ENCODE results near the gene PGLYRP3. TPM values are rescaled to one million over a fixed set of nuclear protein-coding genes. Genes with fewer than 3 reads are reported as not detected.

Gene PGLYRP3
- total and polyA plus RNA-seq, 9 of the 15 experiments (the other 6 are each of a cell fraction or from before 2014, with no cell fraction given) = not detected

- ATAC-seq (no peak), FAIRE-seq (no peak), DNase-seq (ENCODE audit: extremely low read depth in 1 of 4, low spot score in 3 of 4) (no peak)
- TF ChIP-seq ETS2 (tag; IDR thresholded peaks at IDR 0.05; ENCODE audit: borderline replicate concordance, poor library complexity, severe bottlenecking) = no peak
- no peak for TF ChIP-seq CHD4 (IDR thresholded peaks at IDR 0.05; ENCODE audit: insufficient read depth, insufficient replicate concordance, low read depth, low read length, poor library complexity, severe bottlenecking)
- no peak for TF ChIP-seq CBFA2T3 (IDR thresholded peaks at IDR 0.05)
- TF ChIP-seq ERF (CRISPR knock-in tag; IDR thresholded peaks at IDR 0.05) = no peak
- TF ChIP-seq SMC3 (conservative IDR thresholded peaks at IDR 0.05; ENCODE audit: insufficient read depth, low read depth, low read length) = no peak
- TF ChIP-seq RCOR1 (IDR thresholded peaks at IDR 0.05; ENCODE audit: borderline replicate concordance in 1 of 2, low read depth in 2 of 2, low read length in 2 of 2) = no peak
- no peak for TF ChIP-seq SNAPC5 (CRISPR knock-in tag; IDR thresholded peaks at IDR 0.05)
- TF ChIP-seq NFYB (IDR thresholded peaks at IDR 0.05; ENCODE audit: extremely low read depth, insufficient read length) = no peak
- TF ChIP-seq USF2 (CRISPR knock-in tag; IDR thresholded peaks at IDR 0.05) = no peak
- no peak for TF ChIP-seq CCAR2 (IDR thresholded peaks at IDR 0.05; ENCODE audit: low read depth, low read length)
- WGBS (ENCODE audit: insufficient coverage, low coverage, missing lambda C conversion rate) = 8% methylated on average over 9 of the region's 9 CpGs
- Histone ChIP-seq H3K4me1 (replicated peaks in 1 of 2; ENCODE audit: control insufficient read depth in 2 of 2, insufficient read depth in 2 of 2, low read length in 2 of 2) (peaks cover 0 to 7% of the 10 kb centered on the region in 2 experiments; a peak in 2 of 5 replicates), H3K27ac (ENCODE audit: extremely low read depth, low read depth, low read length) (no peak overlapping the region), H3K4me3 (no peak overlapping the region), H3K79me2 (ENCODE audit: control insufficient read depth, insufficient read depth, low read length) (no peaks in the 10 kb centered on the region), H3K4me2 (ENCODE audit: insufficient read depth, low read length) (no peak overlapping the region), H3K27me3 (ENCODE audit: control insufficient read depth in 2 of 2, insufficient read depth in 2 of 2, low read length in 2 of 2) (peaks cover 6 to 51% of the 10 kb centered on the region in 2 experiments; a peak in 4 of 5 replicates), H3K36me3 (ENCODE audit: control insufficient read depth, insufficient read depth, low read length) (no peaks in the 10 kb centered on the region), H3K9me1 (ENCODE audit: control insufficient read depth, insufficient read depth, low read length) (no peaks in the 10 kb centered on the region), H3K9me3 (replicated peaks; ENCODE audit: control insufficient read depth, insufficient read depth, low read depth, low read length) (no peaks in the 10 kb centered on the region), H2AFZ (ENCODE audit: low read depth, low read length) (no peak overlapping the region), H3K9ac (ENCODE audit: insufficient read depth in 1 of 2, low read depth in 2 of 2, low read length in 2 of 2) (no peak overlapping the region), H4K20me1 (replicated peaks; ENCODE audit: control insufficient read depth, insufficient read depth, low read length) (no peaks in the 10 kb centered on the region)
- no TSS peak for BruUV-seq (replicated peaks)
- CTCF ChIA-PET (ENCODE audit: low intra/inter-chr PET ratio) = no interaction called here
- POLR2A ChIA-PET = interaction anchor here (0.6 to 1.2 kb wide), 3 partner anchors 9 to 150 kb away, joined by 3 to 4 read pairs (median 4); no protein-coding TSS in a partner anchor
- intact Hi-C loops (cut with micrococcal nuclease) (no loop called here), in situ Hi-C loops (cut with MboI) (no loop called here)
These were observed 18.9 kb downstream of the PGLYRP3 start for GRCh38 chr1:153293851-153294250.

All from K562 (cell line).